Activated CD4-positive, CD25-positive, alpha-beta regulatory T cell (primary cell): Measurements from ENCODE around the gene TMEM179B.
"Not testable (repeated sequence)": the region's sequence is repeated elsewhere in the genome, so short reads cannot be mapped to it uniquely, and the experiment has no call there.

ENCODE experiments used
- DNase-seq, 4 experiments: peaks; one replicate each; lab custom pipeline; 2025; lab: John Stamatoyannopoulos, UW

The TMEM179B gene

DNA sequence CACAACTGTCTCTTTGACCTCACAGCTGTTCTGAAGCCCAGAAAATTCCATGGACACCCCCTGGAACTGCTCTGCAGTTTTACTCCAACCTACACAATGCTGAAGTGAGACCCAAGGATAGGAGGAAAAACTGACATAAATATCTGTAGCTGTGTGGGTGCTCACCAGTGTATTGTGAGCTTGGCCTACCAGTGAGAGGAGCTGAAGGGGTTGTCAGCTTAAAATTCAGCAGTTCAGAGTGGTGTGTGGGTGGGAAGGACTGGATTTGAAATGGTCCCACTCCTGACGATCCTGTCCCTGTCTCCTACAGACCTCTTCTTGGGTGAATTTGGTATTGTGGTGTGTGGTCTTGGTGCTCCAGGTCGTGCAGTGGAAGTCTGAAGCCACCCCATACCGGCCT, 2.4 kb downstream of the TMEM179B start:
- DNase-seq, result no peak

DNA sequence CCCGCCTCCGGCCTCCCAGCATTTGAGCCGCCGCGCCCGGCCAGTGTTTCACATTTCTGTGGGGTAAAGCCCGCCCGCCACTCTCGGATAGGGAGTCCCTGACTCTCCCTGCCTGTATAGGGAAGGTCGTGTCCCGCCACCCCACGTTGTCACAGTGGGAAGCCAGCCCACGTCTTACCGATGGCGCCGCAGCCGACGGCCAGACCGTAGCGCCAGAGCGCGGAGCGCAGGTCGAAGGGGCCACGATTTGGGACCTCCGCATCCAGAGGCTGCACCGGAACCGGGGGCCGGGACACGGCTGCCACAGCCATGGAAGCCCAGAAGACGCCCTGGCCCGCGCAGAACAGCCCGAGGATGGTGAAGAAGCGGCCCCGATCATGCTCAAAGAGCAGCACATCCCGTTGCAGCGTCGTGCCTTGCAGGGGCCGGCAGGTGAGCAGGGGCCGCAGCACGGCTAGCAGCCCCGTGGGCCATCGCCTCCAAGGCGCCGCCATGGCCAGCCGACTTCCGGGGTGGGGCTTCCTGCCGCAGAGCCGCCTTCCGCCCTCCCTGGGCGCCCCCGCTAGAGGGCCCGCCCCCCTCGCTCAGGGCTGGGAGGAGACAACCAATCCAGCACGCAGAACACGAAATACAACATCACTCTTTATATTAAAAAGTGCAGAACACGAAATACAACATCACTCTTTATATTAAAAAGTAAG, 4.4 kb downstream of the TMEM179B start, which contains the start of gene TMEM223:
TMEM223 (minus strand) TSS at position 506 of the 701 bp plus-strand sequence; CDS start at position 494, 12 bp downstream.
- DNase-seq, result peak; percentile 74 to 89 (median 81)

DNA sequence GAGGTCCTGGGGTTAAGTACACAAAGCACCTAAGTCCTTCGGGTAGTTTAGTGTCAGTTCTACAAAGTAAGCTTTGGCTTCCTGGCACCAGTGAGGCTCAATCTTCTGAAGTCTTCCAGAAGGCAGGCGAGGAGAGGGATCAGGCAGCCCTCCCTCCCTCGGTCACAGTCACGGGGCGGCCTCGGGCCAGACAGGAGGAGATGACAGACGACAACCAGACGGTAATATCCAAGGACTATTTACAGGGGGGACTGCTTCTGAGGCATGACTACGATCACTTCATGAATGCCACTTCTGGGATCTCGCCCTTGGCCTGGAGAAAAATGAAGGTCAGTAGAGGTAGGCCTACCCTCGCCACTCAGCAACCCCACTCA, 5.0 kb downstream of the TMEM179B start:
- no peak for DNase-seq

DNA sequence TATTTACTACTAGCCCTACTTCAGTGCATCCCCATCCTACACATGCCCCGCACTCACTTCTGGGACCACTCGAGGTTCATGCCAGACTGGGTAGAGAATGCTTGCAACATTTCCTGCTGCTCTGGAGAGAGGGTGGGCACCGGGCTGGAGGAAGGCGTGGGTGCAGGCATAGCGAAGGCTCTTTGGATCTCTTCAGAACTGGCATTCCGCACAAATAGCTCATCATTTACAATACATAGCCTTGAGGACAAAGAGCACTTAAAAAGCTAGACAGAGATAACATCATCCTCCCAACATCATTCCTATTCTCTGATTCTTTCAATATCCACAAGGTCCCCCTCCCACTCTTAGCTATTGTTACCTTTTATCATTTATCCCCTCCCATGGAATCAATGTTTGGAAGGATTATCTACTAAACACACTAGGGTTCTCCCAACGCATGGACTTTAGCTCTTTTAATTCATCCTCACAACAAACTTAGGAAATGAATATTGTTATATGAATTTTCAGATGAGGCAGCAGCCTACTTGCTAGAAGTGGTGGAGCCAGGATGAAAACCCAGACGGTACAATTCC, 7.1 kb downstream of the TMEM179B start:
- DNase-seq, result no peak

DNA sequence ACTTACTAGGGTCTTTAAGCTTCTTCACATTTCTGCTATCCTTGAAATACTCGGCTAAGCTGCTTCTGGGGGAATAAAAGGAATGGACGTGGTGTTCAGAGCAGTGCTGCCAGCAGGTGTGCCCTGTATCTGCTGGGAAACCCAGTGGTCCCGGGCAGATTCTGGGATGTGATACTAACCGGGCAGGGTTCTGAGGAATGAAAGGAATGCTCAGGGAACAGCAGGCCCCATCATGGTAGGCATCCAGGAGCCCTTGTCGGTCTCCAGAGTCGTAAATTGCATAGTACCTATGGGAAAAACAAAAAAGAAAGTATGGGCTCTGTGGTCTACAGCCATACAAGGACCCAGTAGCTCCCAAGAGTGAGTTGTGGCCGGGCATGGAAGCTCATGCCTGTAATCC, 9.1 kb downstream of the TMEM179B start:
- no peak for DNase-seq

DNA sequence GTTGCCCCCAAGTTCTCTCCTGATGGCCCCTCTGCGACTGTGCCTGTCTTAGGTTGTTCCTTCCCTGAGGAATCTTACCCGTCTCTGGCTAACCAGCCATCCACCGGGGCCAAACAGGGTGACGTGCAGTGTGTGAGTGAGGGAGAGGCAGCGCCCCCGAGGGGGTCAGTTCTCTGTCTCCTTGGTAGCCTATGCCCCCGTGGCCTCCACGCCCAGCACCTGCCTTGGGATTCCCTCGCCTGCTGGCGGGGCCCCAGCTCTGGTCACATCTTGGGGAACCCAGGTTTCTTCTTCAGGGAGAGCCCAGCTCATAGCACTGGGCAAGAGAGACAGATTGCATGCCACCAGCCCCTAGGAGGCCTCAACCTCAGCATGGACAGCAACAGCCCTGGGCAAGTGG, 12.3 kb downstream of the TMEM179B start:
- DNase-seq, result no peak

DNA sequence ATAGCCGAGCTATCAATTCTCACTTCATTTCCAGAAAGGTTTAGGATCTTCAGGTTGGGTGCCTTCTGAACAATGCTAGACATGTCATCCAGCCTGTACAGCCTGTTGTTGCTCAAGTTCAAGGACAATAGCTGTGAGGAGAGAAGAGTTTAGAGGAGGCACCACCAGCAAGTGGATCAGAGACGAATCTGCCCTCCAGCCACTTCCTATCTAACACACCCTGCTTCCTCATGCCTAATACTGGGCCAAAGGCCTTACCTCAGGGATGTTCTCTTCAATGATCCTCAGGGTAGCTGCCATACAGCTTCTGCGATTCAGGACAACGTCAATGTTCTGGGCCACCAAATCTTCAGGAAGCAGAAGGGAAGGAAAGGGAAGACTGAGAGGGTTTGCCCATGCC, 13.9 kb downstream of the TMEM179B start:
- DNase-seq, result no peak

DNA sequence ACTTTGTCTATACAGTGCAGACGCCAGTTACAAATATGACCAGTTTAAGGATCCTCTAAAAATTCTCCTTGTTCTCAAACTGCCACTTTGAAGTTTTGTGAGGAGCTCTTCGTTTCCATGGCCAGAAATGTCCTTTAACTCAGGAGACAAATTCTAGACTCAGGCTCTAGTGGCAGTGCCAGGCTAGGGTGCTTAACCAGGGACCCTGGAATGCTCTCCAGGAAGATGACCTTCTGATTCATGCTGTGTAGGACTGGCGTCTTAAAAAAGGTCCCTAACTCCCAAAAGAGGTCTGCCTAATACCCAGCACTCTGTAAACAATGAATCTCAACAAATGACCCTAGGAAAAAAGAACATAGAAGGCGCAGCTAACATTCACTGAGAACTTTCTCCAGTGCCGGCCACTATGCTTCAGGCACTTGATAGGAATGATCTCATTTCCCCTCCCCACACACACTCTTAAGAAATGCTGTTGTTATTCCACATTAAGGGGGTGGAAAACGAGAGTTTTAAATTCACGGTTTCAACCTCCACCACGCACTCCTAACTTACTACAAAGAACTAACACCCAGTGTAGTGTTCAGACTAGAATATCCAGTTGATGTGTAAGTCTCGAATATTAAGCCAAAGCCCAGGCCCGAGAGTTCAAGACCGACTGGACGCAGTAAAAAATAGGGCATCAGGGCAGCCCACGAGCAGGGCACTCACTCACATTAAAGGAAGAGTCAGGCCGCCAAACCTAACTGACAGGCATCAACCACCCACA, 17.3 kb downstream of the TMEM179B start:
- DNase-seq, result no peak

DNA sequence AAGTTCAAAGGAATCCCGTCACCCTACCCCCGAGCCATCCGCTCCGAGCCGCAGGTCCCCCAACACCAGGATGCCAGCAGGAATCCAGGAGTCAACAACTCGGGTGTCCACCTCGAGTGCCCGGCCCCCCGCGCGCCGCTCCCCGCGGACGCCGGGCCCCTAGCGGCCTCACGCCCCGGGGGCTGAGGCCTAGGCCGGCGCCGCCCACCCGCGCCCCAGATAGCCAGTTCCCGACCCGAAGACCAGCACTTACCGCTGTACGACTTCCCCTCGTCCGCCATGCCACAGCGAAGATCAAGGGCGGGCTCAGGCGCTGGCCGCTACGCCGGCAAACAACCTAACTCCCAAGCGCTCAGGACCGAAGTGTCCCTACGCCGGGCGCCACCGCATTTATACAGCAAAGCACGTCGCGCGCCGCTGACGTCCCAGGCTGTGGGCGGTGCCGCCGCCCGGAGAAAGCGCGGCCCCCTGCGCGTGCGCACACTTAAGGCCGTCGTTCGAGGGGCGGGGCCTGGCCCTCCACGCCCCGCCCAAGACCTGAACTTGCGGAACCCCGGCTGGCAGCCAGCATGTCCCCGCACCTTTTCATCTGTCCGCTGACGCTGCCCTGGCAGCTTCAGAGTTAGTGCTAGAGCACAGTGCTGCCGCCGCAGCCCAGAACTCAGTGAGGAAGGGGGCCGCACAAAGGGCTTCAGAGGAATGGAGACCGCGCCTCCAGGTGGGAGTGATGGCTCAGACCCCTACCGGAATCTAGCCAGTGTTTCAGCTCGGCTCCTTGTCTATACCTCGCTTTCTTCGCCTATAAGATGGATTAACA, 18.1 kb downstream of the TMEM179B start, which contains the start of gene NXF1:
NXF1 (minus strand) TSS at position 365 of the 817 bp plus-strand sequence; CDS start at position 281, 84 bp downstream.
- peak; percentile 91 to 97 (median 93) for DNase-seq

DNA sequence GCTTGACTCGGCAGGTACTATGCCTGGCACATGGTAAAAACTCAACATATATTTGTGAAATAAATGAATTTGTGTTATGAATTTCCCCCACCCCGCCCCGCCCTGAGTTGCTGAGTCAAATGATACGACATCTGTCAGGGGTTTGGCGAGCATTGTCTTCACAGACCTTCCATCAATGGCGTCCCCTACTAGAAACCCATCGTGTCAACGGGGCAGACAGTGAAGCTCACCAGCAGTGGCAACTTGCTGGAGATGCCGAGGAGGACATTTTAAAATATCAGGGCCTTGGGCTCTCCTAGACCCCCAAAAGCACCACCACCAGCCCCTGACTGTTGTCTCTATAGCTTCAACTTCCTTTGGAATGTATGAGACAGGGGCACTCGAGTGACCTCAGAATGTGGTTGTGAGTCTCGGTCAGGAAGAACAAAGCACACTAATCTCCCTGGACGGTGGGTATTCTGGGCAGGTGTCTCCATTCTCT, 18.8 kb downstream of the TMEM179B start:
- peak in 2 of 4 experiments; percentile 10 to 15 for DNase-seq

DNA sequence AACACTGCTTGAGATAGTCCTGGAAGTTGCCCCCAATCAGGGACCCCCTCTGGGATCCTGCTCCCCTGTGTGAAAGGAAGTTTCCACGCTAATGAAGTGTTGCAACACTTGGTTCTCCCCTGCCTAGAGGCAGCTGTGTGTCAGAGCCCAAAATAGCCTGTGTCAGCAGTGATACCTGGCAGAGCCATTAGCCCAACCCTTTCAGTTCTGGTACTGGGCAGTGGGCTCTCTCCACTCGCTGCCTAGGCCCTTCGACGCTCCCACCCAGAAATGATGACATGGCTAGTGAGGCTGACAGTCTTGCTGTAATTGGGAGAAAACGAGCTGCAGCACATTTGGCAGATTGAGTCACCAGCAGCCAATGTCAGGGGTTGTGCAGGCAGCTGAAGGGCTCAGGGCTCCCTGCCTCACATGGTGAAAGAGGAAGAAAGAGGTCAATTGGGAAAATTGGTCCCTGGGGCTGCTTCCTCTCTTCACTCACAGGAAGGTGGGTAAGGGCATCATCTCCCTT, 19.5 kb downstream of the TMEM179B start:
- DNase-seq, result no peak

DNA sequence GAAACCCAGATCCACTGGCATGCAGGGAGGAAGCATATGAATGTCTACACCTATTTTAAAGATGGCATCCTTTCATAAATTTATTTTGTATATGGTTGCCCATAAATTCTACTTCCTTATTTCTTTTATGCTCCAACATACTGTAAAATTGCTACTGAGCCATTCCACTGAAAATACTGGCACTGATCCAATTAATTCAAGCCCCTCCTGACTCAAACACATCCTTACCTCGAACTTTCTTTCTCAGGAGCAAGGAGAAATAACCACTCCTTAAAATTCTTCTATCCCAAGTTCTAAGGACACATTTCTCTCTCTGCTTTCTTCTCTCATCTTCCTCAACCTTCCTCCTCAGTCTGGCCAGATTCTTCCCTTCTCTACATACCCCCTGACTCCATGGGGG, 23.5 kb downstream of the TMEM179B start:
- no peak for DNase-seq

DNA sequence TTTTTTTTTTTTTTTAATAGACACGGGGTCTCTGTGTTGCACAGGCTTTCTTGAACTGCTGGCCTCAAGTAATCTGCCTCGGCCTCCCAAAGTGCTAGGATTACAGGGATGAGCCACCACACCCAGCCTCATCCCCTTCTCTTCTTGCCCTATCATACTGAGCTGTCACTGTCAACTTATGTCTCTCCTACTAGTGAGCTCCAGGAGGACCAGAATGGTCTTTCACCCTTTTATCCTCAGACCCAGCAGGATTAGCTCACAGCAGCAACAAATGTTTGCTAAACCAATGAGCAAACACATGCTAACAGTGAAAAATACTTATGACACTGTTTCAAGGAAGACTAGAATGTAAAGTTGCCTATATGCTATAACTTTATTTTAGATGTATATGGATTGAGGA, 24.5 kb downstream of the TMEM179B start:
- DNase-seq, result no peak

DNA sequence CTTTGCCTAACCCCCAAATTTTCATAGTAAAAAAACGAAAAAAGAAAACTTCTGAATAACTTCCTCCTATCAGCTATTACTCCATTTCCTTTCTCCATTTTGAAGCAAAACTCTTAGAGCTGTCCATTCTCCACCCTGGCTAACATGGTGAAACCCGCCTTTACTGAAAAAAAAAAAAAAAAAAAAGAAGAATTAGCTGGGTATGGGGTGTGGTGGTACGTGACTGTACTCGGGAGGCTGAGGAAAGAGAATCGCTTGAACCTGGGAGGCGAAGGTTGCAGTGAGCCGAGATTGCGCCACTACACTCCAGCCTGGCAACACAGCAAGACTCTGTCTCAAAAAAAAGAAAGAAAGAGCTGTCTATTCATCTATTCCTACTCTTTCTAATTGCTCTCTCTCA, 29.4 kb downstream of the TMEM179B start:
- no peak for DNase-seq

DNA sequence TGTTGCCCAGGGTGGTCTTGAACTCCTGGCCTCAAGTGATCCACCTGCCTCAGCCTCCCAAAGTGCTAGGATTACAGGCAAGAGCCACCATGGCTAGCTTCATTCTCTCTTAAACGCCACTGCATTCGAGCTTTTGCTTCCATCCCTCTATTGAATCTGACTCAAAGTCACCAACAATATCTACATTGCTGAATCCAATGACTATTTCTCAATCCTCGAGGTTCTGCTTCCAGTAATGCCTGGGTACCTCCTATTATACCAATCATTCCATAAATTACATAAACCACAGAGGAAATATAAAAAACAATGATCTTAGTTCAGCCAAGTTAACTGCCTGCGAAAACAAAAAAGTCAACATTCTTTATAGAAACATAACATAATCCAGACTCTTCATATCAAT, 29.9 kb downstream of the TMEM179B start:
- DNase-seq, result no peak

DNA sequence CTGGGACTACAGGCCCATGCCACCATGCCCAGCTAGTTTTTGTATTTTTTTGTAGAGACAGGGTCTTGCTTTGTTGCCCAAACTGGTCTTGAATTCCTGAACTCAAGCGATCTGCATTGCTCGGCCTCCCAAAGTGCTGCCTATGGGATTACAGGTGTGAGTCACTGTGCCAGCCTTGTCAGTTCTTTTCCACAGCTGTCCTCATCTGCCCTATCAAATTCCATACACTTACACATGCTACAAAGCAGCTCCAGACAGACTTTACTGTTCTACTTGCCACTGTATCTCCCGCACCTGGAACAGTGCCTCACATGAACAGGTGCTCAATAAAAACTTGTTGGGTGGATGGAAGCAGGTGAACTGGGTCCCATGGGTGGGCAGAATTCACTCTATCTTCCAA, 36.5 kb downstream of the TMEM179B start:
- no peak for DNase-seq

DNA sequence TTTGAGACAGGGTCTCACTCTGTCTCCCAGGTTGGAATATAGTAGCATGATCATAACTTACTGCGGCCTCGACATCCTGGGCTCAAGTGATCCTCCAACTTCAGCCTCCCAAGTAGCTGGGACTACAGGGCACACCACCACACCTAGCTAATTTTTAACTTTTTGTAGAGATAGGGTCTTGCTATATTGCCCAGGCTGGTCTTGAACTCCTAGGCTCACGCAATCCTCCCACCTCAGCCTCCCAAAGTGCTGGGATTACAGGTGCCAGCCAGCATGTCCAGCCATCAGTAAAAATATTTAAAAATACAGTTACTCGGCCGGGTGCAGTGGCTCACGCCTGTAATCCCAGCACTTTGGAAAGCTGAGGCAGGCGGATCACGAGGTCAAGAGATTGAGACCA, 40.9 kb downstream of the TMEM179B start:
- not testable (repeated sequence) for DNase-seq

DNA sequence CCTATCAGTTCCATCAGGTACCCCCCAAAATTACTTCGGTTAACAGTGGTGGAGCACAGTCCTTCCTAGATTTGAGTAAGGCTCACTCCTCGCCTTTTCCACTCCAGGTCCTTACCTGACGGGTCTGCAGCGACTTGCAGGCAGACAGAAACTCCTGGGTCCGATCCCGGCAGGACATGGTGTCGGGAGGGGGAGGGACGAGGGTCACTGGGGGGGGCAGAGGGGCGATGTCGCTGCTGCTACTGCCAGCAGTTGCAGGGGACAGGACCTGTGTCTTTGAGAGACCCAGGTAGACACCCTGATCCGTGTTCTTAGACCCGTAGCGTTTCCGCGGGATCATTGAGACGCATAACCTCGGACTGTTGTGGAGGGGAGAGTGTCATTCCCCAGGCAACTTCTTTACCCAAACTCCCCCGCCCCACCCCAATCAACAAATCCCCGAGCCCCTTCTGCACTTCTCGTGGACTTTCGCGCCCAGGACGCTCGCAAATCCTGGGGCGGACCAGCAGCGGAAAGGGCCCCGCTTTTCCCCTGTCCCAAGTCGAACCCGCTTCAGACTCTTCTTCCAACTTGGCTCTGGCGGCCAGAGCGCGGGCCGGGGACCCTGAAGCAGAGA, 43.8 kb downstream of the TMEM179B start:
- no peak for DNase-seq

DNA sequence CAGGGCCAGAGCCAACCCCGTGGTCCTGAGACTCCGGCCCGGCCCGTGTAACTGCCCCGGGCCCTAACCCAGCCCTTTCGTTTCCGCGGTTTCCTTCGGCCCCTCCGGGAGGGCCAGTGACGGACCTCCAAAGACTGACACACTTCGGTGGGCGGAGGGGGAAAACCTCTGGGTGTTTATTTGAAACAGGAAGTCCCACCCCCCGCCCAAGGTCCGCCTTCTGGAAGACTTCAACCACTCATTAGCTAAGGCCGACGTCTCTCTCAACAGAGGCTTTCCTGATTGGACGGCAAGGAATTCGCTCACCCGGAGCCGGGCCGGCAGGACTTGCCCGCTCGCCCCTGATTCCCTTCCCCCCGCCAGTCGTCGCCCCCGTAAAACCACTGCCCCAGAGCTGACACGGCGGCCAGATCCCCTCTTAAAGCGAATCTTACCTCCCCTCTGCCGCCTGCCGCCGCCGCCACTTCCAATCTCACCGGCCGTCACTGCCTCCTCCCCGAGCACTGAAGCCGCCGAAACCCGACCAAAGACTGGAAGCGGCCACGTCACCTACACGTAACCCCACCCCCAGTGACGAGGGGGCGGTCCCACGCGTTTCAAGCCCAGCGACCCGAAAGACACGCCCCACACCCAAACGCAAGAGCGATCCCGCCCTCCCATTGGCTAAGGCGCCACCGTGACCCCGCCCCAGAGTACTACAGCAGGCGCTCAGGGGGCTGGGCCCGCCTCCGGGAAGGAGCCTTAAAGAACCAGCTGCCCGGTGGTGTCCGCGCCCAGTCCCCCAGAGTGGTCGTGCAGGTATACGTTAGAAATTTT, 44.5 kb downstream of the TMEM179B start, which contains the start of gene STX5:
STX5 (minus strand) TSS at position 532 of the 816 bp plus-strand sequence. CDS start 808 bp downstream, outside the sequence.
- peak; percentile 99 for DNase-seq
